Calu3 (cell line): ENCODE results near the gene MED28. TPM values are rescaled to one million over a fixed set of nuclear protein-coding genes. Genes with fewer than 3 reads are reported as not detected.

Source experiments
- BruUV-seq: library from RNA; stranded (reverse); fragments of 400-500 nt; replicated peaks from 2 replicates; lab custom pipeline; 2021; lab: Mats Ljungman, UMichigan
- CTCF ChIA-PET: fragments of 300-600 bp; sonication (Branson Sonifier 250); formaldehyde crosslinking; loops from one replicate; lab custom pipeline; 2022; ENCODE audit warnings: antibody characterized with exemption; lab: Charles Lee
- DNase-seq: peaks from one replicate; pipeline ENCODE4 v3.0.0; 2022
- H3K27ac Mint-ChIP-seq: one replicate; pipeline ENCODE4 v1.8.0; 2022; ENCODE audit warnings: mixed read lengths; ENCODE audit not compliant: unreplicated experiment
- H3K27me3 Mint-ChIP-seq: one replicate; pipeline ENCODE4 v1.8.0; 2022; ENCODE audit warnings: mixed read lengths; ENCODE audit not compliant: unreplicated experiment
- H3K36me3 Mint-ChIP-seq: one replicate; pipeline ENCODE4 v1.8.0; 2022; ENCODE audit warnings: mild to moderate bottlenecking, moderate library complexity, mixed read lengths; ENCODE audit not compliant: insufficient read depth, unreplicated experiment
- H3K4me1 Mint-ChIP-seq: one replicate; pipeline ENCODE4 v1.8.0; 2022; ENCODE audit warnings: mild to moderate bottlenecking, low read depth, mixed read lengths; ENCODE audit not compliant: unreplicated experiment
- H3K4me3 Mint-ChIP-seq: one replicate; pipeline ENCODE4 v1.8.0; 2022; ENCODE audit warnings: mild to moderate bottlenecking, low read depth, moderate library complexity, mixed read lengths; ENCODE audit not compliant: unreplicated experiment
- H3K9me3 Mint-ChIP-seq: one replicate; pipeline ENCODE4 v1.8.0; 2022; ENCODE audit warnings: low read depth, mixed read lengths; ENCODE audit not compliant: unreplicated experiment
- intact Hi-C: fragments of 100-400 bp; cut with micrococcal nuclease; formaldehyde crosslinking; loops from one replicate; pipeline ENCODE4 v1.10.0; 2022; ENCODE audit not compliant: unreplicated experiment
- total RNA-seq: library from RNA; stranded (reverse); gene quantifications from 2 replicates; pipeline ENCODE4 v1.2.3, GENCODE V29; 2022
- TF ChIP-seq, protein P1 (sequence below): fragments of 200-600 bp; IDR thresholded peaks from one replicate; pipeline ENCODE4 v1.8.0; 2022; ENCODE audit warnings: antibody characterized with exemption; ENCODE audit not compliant: unreplicated experiment

MED28 gene
- total RNA-seq, 1 experiment from 2014 or later = 27.2 TPM

DNA sequence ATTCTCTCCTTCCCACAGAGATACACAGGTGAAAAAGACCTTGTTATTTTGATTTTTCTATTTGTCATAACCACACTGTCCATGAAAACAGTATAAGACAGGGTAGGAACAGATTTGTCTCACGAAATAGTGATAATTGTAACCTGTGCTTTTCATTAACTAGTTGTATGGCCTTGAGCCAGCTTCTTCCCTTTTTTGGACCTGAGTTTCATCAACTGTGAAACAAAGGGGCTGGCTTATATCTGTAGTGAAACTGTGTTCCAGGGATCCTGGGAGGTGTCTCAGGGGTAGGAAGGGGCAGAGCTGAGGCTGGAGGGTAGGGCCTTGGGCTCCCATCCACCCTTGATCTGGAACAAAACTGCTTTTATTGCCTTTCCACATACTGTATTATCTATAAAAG, 50.9 kb downstream of the MED28 start:
- Mint-ChIP-seq H3K36me3 (no peaks in the 10 kb centered on the region), H3K27me3 (no peaks in the 10 kb centered on the region), H3K27ac (peak overlapping the region; percentile 67), H3K4me1 (peaks cover 18% of the 10 kb centered on the region), H3K9me3 (no peaks in the 10 kb centered on the region), H3K4me3 (peak overlapping the region; percentile 48)
- intact Hi-C loops = no loop called here
- TF ChIP-seq, protein P1, sequence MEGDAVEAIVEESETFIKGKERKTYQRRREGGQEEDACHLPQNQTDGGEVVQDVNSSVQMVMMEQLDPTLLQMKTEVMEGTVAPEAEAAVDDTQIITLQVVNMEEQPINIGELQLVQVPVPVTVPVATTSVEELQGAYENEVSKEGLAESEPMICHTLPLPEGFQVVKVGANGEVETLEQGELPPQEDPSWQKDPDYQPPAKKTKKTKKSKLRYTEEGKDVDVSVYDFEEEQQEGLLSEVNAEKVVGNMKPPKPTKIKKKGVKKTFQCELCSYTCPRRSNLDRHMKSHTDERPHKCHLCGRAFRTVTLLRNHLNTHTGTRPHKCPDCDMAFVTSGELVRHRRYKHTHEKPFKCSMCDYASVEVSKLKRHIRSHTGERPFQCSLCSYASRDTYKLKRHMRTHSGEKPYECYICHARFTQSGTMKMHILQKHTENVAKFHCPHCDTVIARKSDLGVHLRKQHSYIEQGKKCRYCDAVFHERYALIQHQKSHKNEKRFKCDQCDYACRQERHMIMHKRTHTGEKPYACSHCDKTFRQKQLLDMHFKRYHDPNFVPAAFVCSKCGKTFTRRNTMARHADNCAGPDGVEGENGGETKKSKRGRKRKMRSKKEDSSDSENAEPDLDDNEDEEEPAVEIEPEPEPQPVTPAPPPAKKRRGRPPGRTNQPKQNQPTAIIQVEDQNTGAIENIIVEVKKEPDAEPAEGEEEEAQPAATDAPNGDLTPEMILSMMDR = no peak
- BruUV-seq = TSS peak; percentile 72
- CTCF ChIA-PET = no interaction called here
- DNase-seq = peak; percentile 28

DNA sequence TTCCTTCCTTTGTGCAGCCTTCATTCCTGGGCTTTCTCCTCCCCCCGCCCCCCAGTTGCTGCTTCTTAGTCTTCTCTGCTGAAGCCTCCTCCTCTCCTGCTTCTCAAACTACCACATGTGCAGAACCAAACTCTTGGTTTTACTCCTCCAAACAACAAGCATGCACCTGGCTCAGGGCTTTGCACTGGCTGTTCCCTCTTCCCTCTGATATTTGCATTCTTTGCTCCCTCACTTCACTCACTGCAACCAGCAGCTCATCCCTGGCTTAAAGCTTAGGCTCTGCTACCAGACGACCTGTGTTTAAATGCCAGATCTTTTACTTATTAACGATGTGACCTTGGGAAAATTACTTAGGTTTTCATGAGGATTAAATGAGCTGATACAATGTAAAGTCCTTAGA, 51.4 kb downstream of the MED28 start:
- TF ChIP-seq, protein P1 = no peak
- Mint-ChIP-seq H3K4me1 (peaks cover 18% of the 10 kb centered on the region), H3K27me3 (no peaks in the 10 kb centered on the region), H3K4me3 (peak overlapping the region; percentile 48), H3K9me3 (no peaks in the 10 kb centered on the region), H3K27ac (peak overlapping the region; percentile 23), H3K36me3 (no peaks in the 10 kb centered on the region)
- intact Hi-C loops = no loop called here
- no peak for DNase-seq
- CTCF ChIA-PET = interaction anchor here (0.6 to 0.7 kb wide), 3 partner anchors 11 to 639 kb away, joined by 4 to 11 read pairs (median 7); no protein-coding TSS in a partner anchor
- BruUV-seq = no TSS peak

DNA sequence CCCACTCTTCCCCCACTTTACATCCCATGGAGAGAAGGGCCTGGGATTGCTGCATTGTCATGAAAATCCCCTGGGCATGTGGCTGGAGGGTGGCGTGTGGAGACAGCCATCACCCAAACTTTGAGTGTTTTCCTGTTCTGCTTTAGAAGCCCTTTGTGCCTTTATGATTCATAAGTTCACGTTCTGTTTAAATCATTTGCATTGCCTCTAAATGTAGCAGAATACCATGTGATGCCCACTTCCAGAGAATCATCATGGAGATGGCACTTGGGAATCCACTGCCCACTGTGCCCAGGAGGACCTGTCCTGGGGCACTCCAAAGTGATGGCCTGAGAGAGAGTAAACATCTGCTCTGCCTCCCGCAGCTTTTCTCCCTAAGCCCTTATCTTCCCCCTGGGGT, 52.8 kb downstream of the MED28 start:
- intact Hi-C loops = no loop called here
- Mint-ChIP-seq H3K4me1 (peaks cover 18% of the 10 kb centered on the region), H3K36me3 (no peaks in the 10 kb centered on the region), H3K27ac (no peak overlapping the region), H3K27me3 (peaks cover 8% of the 10 kb centered on the region), H3K9me3 (peaks cover 4% of the 10 kb centered on the region), H3K4me3 (no peak overlapping the region)
- no peak for DNase-seq
- TF ChIP-seq, protein P1 = no peak
- no TSS peak for BruUV-seq
- CTCF ChIA-PET = no interaction called here

DNA sequence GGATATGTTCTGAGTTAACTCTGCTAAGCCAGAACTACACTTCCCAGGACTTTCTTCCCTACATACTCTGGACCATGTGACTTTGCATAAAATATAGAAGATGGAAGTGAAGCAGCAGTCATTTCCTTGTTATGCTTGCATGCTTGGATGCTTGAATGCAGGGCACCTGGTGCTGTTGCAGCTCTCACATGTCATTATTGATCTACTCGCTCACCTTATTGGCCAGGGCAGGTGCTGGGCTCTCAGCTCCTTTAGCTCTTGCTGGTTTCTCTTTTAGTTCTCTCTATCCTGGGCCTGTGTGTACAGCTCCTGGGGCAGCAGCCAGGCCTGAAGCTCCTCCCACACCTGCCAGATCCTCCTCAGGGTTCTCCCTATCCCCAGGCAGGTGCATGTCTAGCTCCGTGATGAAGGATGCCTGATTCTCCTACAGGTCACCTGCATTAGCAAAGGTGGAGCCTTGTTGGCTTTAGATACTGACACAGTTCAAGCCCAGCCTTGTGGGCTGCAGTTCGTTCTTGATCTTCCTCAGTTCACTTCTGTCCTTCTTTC, 53.3 kb downstream of the MED28 start:
- no peaks in the 10 kb centered on the region for H3K36me3 Mint-ChIP-seq
- CTCF ChIA-PET = no interaction called here

More for the DNA sequence above, 53.3 kb downstream of the MED28 start:
- no peak overlapping the region for H3K4me3 Mint-ChIP-seq
- DNase-seq = no peak
- H3K27me3 Mint-ChIP-seq = peaks cover 8% of the 10 kb centered on the region
- H3K9me3 Mint-ChIP-seq = peaks cover 4% of the 10 kb centered on the region
- intact Hi-C loops = no loop called here
- peaks cover 18% of the 10 kb centered on the region for H3K4me1 Mint-ChIP-seq
- BruUV-seq = no TSS peak
- no peak overlapping the region for H3K27ac Mint-ChIP-seq
- TF ChIP-seq, protein P1 = no peak
